Non-pigmented ciliary epithelial cell (primary cell): ENCODE results near the gene ETFDH.
"Not testable (repeated sequence)": the region's sequence is repeated elsewhere in the genome, so short reads cannot be mapped to it uniquely, and the experiment has no call there.

Source experiments
- DNase-seq: peaks from one replicate; pipeline ENCODE4 v3.0.0-alpha.2; 2010; ENCODE audit warnings: low read depth

ETFDH gene

GRCh38 chr4:158755819-158756218 is 83.7 kb downstream of the ETFDH start:
- DNase-seq: not testable (repeated sequence)

GRCh38 chr4:158756588-158756987 is 84.5 kb downstream of the ETFDH start:
- DNase-seq: no peak

DNA sequence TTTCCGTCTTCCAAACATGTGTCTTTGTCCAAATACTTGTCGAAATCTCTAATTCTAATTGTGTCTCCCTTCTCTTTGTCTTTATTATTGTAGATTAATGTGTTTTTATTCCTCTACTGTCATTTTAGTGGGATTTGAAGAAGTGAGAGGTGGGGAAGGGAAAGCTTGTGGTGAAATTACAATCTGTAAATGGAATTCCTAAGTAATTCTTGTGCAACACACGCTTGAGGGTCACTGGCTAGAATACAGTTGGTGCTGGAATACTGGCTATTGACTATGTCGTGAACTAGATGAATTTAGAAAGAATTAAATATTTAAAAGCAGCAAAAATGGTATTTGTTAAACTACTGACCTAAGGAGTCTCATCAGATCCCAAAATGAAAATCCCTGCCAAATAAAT is 86.0 kb downstream of the ETFDH start:
- no peak for DNase-seq

- no peak for DNase-seq
Measured at GRCh38 chr4:158758703-158759102, 86.6 kb downstream of the ETFDH start.
